RPMI8226 (cell line): ENCODE measurements around the gene RAD52.

Source experiments
- DNase-seq: peaks from one replicate; pipeline ENCODE4 v3.0.0-alpha.2; 2015

RAD52 gene

DNA sequence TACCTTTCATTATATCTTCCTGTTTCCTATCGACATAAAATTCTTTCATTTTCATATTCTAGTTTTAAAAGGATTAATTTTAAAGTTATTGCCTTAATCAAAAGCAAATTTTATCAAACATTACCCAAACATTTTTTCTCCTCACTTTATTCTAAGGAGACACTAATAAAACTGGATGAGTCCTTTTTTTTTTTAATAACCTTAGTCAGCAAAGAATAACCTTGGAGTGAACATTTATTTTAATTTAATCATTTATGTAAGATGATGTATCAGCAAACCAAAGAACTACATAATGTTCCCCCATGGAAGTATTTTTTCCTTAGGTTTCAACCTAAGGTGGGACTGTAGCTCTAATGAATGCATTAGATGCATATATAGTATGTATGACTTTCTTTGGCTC lies 83.9 kb downstream of the RAD52 start:
- no peak for DNase-seq

DNA sequence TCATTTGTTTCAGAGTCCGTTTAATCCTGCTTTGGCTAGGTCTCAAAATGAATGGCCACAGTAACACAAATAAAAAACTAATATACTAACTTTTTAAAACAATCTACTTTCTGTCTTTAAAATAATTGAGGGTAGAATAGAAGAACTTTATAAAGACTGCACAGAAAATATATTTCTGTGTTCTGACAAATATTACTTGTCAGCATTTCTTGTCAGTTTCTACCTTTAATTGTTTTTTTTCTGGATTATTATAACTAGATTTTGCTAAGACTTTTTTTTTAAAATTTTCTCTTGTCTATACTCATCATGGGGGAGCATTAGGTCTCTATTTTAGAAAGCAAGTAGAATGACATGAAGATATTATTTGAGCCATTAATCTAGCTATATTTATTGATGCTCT lies 86.2 kb downstream of the RAD52 start:
- DNase-seq = no peak

DNA sequence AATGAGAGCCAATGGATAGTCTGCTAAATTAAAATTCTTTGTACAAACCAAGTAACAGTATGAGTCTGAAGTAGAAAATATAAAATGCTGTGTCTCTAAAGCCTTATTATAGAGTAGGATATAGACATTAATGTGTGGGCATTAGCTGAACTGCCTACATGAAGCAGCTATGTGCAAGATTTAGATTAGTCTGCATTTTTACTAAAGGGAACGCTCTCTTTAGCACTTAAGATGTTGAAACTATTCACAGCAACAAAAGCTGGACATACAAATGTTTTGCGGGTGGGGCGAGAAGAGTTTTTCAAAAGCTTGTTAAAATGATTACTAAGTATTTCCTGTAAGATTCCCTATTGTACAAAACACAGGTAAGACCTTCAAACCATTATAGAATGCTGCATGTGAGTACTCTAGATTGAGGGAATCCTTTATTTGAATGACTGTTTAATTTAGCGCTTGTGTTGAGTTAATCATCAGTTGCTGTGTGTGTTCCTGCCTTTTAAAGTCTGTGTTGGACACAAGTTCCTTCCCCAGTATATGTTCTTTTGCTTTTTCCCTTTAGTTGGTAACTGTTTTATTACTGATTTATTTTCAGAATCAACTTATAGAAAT lies 87.1 kb downstream of the RAD52 start:
- no peak for DNase-seq
